K562 (cell line): ENCODE measurements around the gene CASKIN1. TPM values are rescaled to one million over a fixed set of nuclear protein-coding genes. Genes with fewer than 3 reads are reported as not detected.

Source experiments
- CBFA2T3 ChIP-seq: fragments of 450-650 bp; IDR thresholded peaks from 2 replicates; pipeline ENCODE4 v1.6.1; 2017
- CBX1 ChIP-seq: sonication (generic); IDR thresholded peaks from 2 replicates; pipeline ENCODE4 v1.6.1; 2016; ENCODE audit warnings: antibody characterized with exemption, low read depth, mild to moderate bottlenecking
- CBX2 ChIP-seq: fragments of 200-600 bp; sonication (generic); IDR thresholded peaks from one replicate; pipeline ENCODE4 v1.6.1; 2012; ENCODE audit warnings: mild to moderate bottlenecking, low read length, inconsistent platforms; ENCODE audit not compliant: insufficient read depth, poor library complexity, severe bottlenecking
- CHCHD3 ChIP-seq: fragments of 250-450 bp; sonication (Bioruptor Pico); IDR thresholded peaks from 2 replicates; pipeline ENCODE4 v2.1.2; 2022; ENCODE audit warnings: mild to moderate bottlenecking
- CXXC5 ChIP-seq: fragments of 250-450 bp; sonication (Bioruptor Pico); IDR thresholded peaks from 2 replicates; pipeline ENCODE4 v1.8.0; 2022; ENCODE audit warnings: inconsistent platforms, mild to moderate bottlenecking, moderate library complexity
- ETV1 ChIP-seq: fragments of 450-650 bp; conservative IDR thresholded peaks from 2 replicates; pipeline ENCODE4 v1.6.1; 2016; ENCODE audit warnings: missing genetic modification characterization, control low read depth, low read depth, missing compliant biosample characterization
- FIP1L1 ChIP-seq: fragments of 200-400 bp; formaldehyde crosslinking; IDR thresholded peaks from 2 replicates; pipeline ENCODE4 v1.6.1; 2018; ENCODE audit warnings: mild to moderate bottlenecking, low read depth, low read length; ENCODE audit not compliant: poor library complexity, severe bottlenecking
- HCFC1 ChIP-seq: IDR thresholded peaks from 2 replicates; pipeline ENCODE4 v1.6.1; 2012; ENCODE audit warnings: low read depth, low read length, improper control_type of control experiment
- HDAC1 ChIP-seq, 2 experiments: fragments of 450-650 bp; IDR thresholded peaks; 2 replicates each; pipeline ENCODE4 v1.6.1; 2016 to 2017; ENCODE audit warnings: inconsistent platforms in 1 of 2, mild to moderate bottlenecking in 1 of 2, moderate library complexity in 1 of 2
- NFIC ChIP-seq: fragments of 450-650 bp; IDR thresholded peaks from 2 replicates; pipeline ENCODE4 v1.6.1; 2017; ENCODE audit warnings: mild to moderate bottlenecking, inconsistent platforms
- PML ChIP-seq: IDR thresholded peaks from 2 replicates; pipeline ENCODE4 v1.6.1; 2012; ENCODE audit warnings: low read length, inconsistent platforms
- PTBP1 ChIP-seq: fragments of 200-400 bp; formaldehyde crosslinking; IDR thresholded peaks from 2 replicates; pipeline ENCODE4 v1.6.1; 2017; ENCODE audit warnings: low read depth, low read length
- TAF1 ChIP-seq: IDR thresholded peaks from 2 replicates; pipeline ENCODE4 v1.6.1; 2011; ENCODE audit warnings: mild to moderate bottlenecking, low read length, moderate library complexity; ENCODE audit not compliant: insufficient read depth, control insufficient read depth, severe bottlenecking; ENCODE audit errors: extremely low read depth
- TARDBP ChIP-seq: fragments of 450-650 bp; IDR thresholded peaks from 2 replicates; pipeline ENCODE4 v1.6.1; 2016
- TFAP4 ChIP-seq: sonication (generic); formaldehyde crosslinking; IDR thresholded peaks from 2 replicates; pipeline ENCODE4 v1.8.0; 2022; ENCODE audit warnings: missing genetic modification reagents, mild to moderate bottlenecking, moderate library complexity, borderline replicate concordance
- TOE1 ChIP-seq, 2 experiments: fragments of 450-650 bp in 1 of 2; sonication (generic) in 1 of 2; formaldehyde crosslinking in 1 of 2; IDR thresholded peaks; 2 replicates each; pipeline versions ENCODE4 v1.7.1 to v1.8.0; 2016 to 2022; ENCODE audit warnings: borderline replicate concordance in 2 of 2, mild to moderate bottlenecking in 2 of 2, antibody characterized with exemption in 1 of 2, inconsistent platforms in 1 of 2, low read depth in 1 of 2, missing genetic modification reagents in 1 of 2, moderate library complexity in 1 of 2
- ZC3H4 ChIP-seq: sonication (generic); formaldehyde crosslinking; IDR thresholded peaks from 2 replicates; pipeline ENCODE4 v1.9.0; 2021; ENCODE audit warnings: missing genetic modification reagents, borderline replicate concordance
- ZNF184 ChIP-seq: sonication (generic); formaldehyde crosslinking; IDR thresholded peaks from 2 replicates; pipeline ENCODE4 v1.5.0; 2020; ENCODE audit warnings: missing genetic modification reagents
- polyA plus RNA-seq, 8 experiments: library from polyadenylated mRNA; depleted of rRNA in 4 of 8; stranded (reverse) in 5 of 8; unstranded in 3 of 8; fragments of >200 nt; fragmentation: Nextera tagmentation in 2 of 8; fragmentation: Illumina TruSeq in 1 of 8; extraction: Ambion mirVana in 2 of 8; extraction: Trizol in 1 of 8; gene quantifications; 2 replicates each; pipeline versions ENCODE4 v1.2.1 to v1.2.3, GENCODE V29; 2011 to 2014; ENCODE audit warnings: inconsistent platforms in 1 of 8, missing spikeins in 1 of 8
- total RNA-seq, 7 experiments: library from RNA; depleted of rRNA in 6 of 7; stranded (reverse); fragments of >200 nt in 6 of 7; fragmentation: Illumina TruSeq in 2 of 7; extraction: Trizol in 2 of 7; gene quantifications; 2 replicates each; pipeline versions ENCODE4 v1.2.1 to v1.2.3, GENCODE V29; 2011 to 2021; ENCODE audit warnings: low replicate concordance in 1 of 7
- TF ChIP-seq, protein P1 (sequence below): fragments of 250-450 bp; sonication (Bioruptor Pico); IDR thresholded peaks from 2 replicates; pipeline ENCODE4 v1.8.0; 2021; ENCODE audit warnings: moderate library complexity, mild to moderate bottlenecking, inconsistent platforms
- TF ChIP-seq, protein P2 (sequence below): fragments of 250-450 bp; sonication (Bioruptor Pico); IDR thresholded peaks from 2 replicates; pipeline ENCODE4 v1.6.1; 2021; ENCODE audit warnings: mild to moderate bottlenecking
- TF ChIP-seq, protein P3 (sequence below): IDR thresholded peaks from 2 replicates; pipeline ENCODE4 v1.6.1; 2016; ENCODE audit warnings: missing genetic modification characterization, missing compliant biosample characterization

The CASKIN1 gene
- total and polyA plus RNA-seq, 9 of the 15 experiments (the other 6 are each of a cell fraction or from before 2014, with no cell fraction given): 0.15 to 4.5 (median 1.5) TPM; not detected in 2

DNA sequence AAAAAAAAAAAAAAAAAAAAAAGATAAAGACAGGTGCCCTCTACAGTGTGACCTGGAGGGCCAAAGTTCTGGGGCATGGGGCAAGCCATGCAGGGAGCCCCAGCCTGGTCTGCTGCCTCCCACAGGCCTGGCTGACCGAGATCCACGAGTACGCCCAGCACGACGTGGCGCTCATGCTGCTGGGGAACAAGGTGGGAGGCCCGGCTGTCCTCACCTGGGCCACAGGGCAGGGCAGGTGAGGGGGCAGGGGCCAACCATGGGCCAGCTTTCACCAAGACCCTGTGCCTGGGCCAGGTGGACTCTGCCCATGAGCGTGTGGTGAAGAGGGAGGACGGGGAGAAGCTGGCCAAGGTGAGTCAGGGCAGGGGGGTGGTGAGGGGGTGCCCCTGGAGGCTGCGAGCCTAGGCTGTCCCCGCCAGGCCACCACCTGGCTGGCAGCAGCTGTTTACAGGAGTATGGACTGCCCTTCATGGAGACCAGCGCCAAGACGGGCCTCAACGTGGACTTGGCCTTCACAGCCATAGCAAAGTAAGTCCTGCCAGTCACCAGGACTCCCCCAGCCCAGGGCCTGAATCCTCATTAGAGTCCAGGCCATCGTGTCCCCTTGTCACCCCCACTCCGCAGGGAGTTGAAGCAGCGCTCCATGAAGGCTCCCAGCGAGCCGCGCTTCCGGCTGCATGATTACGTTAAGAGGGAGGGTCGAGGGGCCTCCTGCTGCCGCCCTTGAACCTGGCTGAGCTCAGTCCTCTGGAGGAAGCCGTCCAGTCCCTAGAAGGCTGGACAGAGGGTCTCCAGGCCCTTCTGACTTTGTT, 43.5 kb downstream of the CASKIN1 start (continued):
- TF ChIP-seq, protein P1, sequence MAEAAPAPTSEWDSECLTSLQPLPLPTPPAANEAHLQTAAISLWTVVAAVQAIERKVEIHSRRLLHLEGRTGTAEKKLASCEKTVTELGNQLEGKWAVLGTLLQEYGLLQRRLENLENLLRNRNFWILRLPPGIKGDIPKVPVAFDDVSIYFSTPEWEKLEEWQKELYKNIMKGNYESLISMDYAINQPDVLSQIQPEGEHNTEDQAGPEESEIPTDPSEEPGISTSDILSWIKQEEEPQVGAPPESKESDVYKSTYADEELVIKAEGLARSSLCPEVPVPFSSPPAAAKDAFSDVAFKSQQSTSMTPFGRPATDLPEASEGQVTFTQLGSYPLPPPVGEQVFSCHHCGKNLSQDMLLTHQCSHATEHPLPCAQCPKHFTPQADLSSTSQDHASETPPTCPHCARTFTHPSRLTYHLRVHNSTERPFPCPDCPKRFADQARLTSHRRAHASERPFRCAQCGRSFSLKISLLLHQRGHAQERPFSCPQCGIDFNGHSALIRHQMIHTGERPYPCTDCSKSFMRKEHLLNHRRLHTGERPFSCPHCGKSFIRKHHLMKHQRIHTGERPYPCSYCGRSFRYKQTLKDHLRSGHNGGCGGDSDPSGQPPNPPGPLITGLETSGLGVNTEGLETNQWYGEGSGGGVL: no peak
- TF ChIP-seq FIP1L1 (peak; percentile 83), ETV1 (tag) (peak; percentile 67), CBX2 (no peak), TFAP4 (CRISPR knock-in tag) (peak; percentile 78), ZC3H4 (CRISPR knock-in tag) (peak; percentile 79; the same call in 1 of the 2 replicates), CHCHD3 (CRISPR knock-in tag) (0 out of 2 replicates have a peak, but pooled peaks have one; percentile 64), ZNF184 (no peak), PTBP1 (0 out of 2 replicates have a peak, but pooled peaks have one; percentile 35), CBFA2T3 (no peak), TAF1 (peak; percentile 9), HCFC1 (peak; percentile 47), NFIC (0 out of 2 replicates have a peak, but pooled peaks have one; percentile 15), HDAC1 (IDR thresholded peaks at IDR 0.05) (peak in 1 of 2 experiments; percentile 44; a peak in 1 of 4 replicates), PML (peak; percentile 20; the same call in 1 of the 2 replicates), TARDBP (no peak), TOE1 (IDR thresholded peaks at IDR 0.05; ENCODE audit: borderline replicate concordance) (0 out of 2 replicates have a peak, but pooled peaks have one; percentile 16), TOE1 (CRISPR knock-in tag; IDR thresholded peaks at IDR 0.05; ENCODE audit: borderline replicate concordance, low read depth) (no peak; the same call in 1 of the 2 replicates), CXXC5 (CRISPR knock-in tag) (peak; percentile 25; the same call in 1 of the 2 replicates), CBX1 (peak; percentile 50; the same call in 1 of the 2 replicates)
- TF ChIP-seq, protein P2, sequence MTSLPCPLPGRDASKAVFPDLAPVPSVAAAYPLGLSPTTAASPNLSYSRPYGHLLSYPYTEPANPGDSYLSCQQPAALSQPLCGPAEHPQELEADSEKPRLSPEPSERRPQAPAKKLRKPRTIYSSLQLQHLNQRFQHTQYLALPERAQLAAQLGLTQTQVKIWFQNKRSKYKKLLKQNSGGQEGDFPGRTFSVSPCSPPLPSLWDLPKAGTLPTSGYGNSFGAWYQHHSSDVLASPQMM: no peak
- TF ChIP-seq, protein P3, sequence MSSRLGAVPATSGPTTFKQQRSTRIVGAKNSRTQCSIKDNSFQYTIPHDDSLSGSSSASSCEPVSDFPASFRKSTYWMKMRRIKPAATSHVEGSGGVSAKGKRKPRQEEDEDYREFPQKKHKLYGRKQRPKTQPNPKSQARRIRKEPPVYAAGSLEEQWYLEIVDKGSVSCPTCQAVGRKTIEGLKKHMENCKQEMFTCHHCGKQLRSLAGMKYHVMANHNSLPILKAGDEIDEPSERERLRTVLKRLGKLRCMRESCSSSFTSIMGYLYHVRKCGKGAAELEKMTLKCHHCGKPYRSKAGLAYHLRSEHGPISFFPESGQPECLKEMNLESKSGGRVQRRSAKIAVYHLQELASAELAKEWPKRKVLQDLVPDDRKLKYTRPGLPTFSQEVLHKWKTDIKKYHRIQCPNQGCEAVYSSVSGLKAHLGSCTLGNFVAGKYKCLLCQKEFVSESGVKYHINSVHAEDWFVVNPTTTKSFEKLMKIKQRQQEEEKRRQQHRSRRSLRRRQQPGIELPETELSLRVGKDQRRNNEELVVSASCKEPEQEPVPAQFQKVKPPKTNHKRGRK (tag): no peak
